AG09319 (cell line): Measurements from ENCODE around the gene STRN4.
"Not testable (repeated sequence)": the region's sequence is repeated elsewhere in the genome, so short reads cannot be mapped to it uniquely, and the experiment has no call there.

ENCODE experiments used
- DNase-seq: peaks from one replicate; pipeline ENCODE4 v3.0.0-alpha.2; 2010; ENCODE audit warnings: low read depth; ENCODE audit errors: extremely low read depth
- TF ChIP-seq, protein P1 (sequence below): IDR thresholded peaks from 2 replicates; pipeline ENCODE4 v1.5.1; 2011; ENCODE audit warnings: low read depth, mild to moderate bottlenecking, inconsistent platforms, low read length, moderate library complexity

Gene STRN4

DNA sequence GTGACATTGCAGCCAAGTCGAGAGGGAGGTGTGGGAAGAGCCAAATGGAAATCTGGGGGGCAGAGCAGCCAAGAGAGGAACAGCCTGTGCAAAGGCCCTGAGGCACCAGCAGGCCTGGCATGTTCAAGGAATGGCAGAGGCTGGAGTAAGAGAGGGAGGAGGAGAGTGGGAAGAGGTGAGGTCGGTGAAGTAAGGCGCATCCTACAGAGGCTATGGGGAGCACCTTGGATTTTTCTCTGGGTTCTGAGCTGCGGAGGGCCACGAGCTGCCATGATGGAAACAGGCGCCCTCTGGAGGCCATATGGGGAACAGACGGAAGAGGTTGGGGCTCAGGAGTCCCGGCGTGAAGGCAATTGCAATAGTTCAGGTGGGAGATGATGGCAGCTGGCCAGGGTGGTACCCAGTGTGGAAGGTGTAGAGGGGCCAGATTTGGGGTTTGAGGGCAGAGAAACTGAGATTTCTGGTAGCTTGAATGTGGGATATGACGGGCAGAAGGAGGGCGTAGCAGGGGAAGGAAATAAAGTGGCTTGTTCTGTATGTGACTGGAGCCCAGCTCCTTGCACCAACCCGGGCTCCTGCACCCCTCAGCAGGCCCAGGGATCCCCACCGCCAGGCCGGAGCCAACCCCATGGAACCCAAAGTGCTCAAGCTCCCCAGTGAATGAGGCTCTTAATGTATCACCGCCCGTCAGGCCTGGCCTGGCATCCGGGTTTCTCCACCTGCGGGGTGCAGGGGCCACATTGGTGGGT, 20.5 kb upstream of the STRN4 start:
- TF ChIP-seq, protein P1, sequence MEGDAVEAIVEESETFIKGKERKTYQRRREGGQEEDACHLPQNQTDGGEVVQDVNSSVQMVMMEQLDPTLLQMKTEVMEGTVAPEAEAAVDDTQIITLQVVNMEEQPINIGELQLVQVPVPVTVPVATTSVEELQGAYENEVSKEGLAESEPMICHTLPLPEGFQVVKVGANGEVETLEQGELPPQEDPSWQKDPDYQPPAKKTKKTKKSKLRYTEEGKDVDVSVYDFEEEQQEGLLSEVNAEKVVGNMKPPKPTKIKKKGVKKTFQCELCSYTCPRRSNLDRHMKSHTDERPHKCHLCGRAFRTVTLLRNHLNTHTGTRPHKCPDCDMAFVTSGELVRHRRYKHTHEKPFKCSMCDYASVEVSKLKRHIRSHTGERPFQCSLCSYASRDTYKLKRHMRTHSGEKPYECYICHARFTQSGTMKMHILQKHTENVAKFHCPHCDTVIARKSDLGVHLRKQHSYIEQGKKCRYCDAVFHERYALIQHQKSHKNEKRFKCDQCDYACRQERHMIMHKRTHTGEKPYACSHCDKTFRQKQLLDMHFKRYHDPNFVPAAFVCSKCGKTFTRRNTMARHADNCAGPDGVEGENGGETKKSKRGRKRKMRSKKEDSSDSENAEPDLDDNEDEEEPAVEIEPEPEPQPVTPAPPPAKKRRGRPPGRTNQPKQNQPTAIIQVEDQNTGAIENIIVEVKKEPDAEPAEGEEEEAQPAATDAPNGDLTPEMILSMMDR, result peak; percentile 67
- DNase-seq, result no peak

DNA sequence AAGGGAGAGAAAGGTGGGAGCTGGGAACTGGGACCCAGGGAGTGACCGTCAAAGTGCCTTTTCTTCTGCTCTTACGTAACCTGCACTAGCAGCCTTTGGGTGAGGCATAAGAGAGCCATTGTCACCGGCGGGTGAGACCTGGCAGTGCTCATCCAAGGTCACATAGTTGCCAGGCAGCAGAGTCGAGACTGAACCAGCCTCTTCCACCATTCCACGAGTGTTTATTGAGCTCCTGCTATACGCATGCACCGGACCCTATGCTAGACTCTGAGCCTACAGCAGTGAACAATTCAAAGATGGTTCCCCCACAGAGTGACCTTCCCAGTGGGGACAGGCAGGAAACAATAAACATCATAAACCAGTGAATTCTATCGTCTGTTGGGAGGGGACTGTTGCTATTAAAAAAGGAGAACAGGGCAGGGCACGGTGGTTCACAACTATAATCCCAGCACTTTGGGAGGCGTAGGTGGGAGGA, 18.6 kb upstream of the STRN4 start:
- TF ChIP-seq, protein P1, result no peak
- DNase-seq, result no peak

DNA sequence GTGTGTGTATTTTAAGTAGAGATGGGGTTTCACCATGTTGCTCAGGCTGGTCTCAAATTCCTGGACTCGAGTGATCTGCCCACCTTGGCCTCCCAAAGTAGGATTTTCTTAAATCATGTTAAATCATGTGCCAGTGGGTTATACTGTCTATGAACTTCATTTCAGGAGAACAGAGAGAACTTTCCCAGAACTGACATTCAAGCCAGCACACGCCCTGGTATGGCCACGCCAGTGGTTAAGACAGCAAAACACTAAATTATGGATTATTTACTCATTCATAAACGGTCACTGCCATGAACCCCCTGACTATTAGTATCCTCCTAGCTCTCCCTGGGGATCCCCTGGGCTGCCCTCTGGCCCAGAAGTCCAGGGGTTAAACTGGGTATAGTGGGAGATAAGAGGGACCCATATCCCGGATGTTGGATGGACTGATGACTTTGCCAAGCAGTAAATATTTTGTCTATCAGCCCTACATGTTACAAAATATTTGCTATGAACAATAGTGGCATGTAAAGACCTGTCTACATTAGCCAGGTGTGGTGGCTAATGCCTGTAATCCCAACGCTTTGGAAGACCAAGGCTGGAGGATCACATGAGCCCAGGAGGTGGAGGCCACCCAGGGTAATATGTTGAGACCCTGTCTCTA, 16.1 kb upstream of the STRN4 start:
- DNase-seq, result no peak
- TF ChIP-seq, protein P1, result no peak

DNA sequence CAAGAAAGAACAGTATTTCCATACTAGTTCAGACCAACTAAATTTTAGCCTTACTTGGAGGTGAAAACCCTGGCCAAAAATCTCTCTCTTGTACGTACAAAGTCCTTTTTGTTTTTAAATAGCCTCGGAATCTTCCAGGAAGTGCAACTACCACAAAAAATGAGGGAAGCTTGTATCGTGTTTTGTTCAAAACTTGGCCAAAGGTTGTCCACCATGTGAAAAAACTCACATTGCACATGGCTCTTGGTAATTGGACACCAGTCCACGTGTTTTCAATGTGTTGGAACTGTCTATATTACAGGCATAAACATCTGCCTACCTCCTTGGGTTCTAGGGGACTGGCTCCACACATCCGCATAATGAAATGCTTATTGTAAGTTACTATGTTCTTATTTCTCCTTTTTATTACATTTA, 15.2 kb upstream of the STRN4 start:
- TF ChIP-seq, protein P1, result no peak
- peak; percentile 75 for DNase-seq

DNA sequence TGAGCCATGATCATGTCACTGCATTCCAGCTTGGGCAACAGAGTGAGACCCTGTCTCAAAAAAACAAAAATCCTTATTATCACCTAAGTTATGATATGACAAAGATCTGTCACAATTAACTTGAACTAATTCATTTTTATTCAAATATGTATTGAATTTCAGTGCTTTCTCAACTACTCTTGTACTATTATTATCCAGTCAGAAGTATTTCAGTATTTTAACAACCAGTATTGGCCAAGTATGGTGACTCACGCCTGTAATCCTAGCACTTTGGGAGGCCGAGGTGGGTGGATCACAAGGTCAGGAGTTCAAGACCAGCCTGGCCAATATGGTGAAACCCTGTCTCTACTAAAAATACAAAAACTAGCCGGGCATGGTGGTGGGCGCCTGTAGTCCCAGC, 14.6 kb upstream of the STRN4 start:
- DNase-seq, result not testable (repeated sequence)

DNA sequence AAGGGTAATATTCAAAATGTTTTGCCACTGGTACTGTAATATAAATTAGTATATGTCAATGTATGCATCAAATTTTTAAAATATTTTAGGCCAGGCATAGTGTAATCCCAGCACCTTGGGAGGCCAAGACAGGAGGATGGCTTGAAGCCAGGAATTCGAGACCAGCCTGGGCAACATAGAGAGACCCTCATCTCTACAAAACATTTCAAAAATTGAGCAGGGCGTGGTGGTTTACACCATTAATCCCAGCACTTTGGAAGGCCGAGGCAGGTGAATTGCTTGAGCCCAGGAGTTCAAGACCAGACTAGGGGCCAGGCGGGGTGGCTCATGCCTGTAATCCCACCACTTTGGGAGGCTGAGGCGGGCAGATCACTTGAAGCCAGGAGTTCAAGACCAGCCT, 14.1 kb upstream of the STRN4 start:
- TF ChIP-seq, protein P1, result no peak

DNA sequence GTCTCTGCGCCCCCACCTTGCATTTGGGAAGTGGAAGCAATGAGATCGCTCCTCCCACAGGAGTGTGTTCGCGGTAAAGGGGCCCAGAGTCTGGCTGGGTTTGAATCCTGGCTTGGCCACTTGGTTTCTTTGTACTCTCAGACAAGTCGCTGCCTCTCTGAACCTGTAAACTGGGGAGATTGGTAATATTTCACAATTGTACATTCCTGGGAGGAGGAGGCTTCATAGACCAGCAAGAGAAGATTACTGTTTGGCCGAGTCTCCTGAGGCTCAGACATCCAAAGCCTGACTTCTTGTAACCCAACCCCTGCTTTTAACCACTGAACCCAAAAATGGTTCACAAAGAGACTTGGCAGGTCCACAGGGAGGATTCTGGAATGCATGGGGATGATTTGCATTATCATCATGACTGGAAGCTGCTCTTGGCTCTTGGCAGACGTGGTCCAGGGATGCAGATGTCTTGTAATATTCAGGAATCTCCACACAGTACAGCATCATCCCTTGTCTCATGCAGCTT, 13.6 kb upstream of the STRN4 start:
- TF ChIP-seq, protein P1, result no peak
- DNase-seq, result peak; percentile 99

More for the DNA sequence above, 14.1 kb upstream of the STRN4 start:
- DNase-seq, result no peak
